Activated CD8-positive, alpha-beta memory T cell treated with anti-CD3 and anti-CD28 coated beads for 48 hours (primary cell): Measurements from ENCODE around the gene COL5A3.
"Not testable (repeated sequence)": the region's sequence is repeated elsewhere in the genome, so short reads cannot be mapped to it uniquely, and the experiment has no call there.

Experiments used
- DNase-seq, 3 experiments: peaks; one replicate each; pipeline ENCODE4 v3.0.0-alpha.2; 2020; ENCODE audit warnings: low read depth in 2 of 3, low spot score in 2 of 3

The COL5A3 gene

DNA sequence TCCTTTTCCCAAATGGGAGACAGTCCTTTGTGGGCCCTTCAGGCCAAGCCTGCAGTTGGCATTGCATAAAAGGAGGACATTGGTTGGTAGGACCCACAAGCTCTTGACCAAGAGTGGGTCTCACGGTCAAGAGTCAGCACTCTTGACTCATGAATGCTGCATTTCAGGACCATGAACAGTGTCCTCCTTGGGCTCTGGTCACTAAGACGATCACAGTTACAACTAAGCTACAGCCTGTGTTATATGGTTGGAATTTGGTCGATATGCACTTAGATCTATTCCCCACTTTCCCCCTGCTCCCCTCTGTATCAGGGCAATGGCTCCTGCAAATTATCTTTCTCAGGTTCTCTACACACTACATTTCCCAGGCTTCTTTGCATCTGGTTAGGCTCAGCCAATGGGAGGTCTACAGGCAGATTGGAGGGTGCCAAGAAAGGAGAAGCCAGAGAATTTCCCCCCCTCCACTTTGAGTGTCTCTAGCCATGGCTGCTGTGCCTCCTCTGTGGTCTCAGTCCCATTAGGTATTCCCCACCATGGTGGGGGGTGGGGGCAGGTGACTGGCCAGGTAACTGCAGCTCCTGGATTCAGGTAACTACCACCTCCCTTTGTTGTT lies 70.9 kb downstream of the COL5A3 start:
- no peak for DNase-seq

DNA sequence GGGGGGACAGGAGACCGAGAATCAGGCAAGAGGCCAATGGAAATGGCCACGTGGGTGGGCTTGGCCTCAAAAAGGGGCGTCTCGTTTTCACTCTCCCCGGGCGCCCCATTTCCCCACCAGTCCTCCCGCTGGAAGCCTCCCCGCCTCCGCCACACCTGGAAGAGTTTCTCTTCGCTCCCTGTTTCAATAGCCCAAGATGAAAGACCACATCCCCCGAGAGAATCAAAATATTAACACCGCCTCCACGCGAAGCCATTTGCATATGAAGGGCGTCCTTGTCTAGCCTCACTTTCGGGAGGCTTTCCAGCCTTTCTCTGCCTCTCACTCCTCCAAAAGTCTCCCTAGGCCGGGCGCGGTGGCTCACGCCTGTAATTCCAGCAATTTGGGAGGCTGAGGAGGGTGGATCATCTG lies 73.3 kb downstream of the COL5A3 start:
- DNase-seq: no peak

DNA sequence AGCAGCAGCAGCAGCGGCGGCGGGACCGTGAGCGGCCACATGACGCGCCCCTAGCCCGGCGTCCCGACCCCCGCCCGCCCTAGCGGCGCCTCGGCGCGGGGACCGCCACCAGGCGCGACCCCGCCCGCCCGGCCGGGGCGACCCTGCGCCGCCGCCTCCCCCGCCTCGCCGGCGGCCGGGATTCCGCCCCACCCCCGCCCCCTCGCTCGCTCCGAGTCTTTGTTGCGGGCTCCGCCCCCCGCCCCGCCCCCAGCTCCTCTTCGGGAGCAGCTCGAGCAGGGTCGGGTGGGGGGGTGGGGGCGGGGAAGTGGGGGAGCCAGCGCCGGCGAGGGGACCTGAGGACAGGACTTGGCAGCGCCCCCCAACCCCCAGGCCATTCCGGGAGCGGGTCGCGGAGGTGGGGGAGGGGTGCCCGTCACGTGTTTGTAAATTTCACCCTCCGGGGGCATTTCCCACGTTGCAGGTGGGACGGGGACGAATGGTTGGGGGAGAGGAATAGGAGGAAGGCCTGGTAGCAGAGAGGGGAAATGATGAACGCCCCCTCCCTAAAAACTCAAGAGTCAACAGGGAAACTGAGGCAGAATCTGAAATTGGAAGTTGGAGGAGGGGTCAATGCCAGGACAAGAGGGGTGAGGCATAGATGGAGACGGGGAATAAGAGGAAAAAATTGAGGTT lies 73.8 kb downstream of the COL5A3 start, which contains the start of gene OLFM2:
TSS of gene OLFM2 (minus strand) at position 190 of the 675 bp plus-strand sequence. CDS start at position 41, 149 bp downstream.
- DNase-seq: no peak

DNA sequence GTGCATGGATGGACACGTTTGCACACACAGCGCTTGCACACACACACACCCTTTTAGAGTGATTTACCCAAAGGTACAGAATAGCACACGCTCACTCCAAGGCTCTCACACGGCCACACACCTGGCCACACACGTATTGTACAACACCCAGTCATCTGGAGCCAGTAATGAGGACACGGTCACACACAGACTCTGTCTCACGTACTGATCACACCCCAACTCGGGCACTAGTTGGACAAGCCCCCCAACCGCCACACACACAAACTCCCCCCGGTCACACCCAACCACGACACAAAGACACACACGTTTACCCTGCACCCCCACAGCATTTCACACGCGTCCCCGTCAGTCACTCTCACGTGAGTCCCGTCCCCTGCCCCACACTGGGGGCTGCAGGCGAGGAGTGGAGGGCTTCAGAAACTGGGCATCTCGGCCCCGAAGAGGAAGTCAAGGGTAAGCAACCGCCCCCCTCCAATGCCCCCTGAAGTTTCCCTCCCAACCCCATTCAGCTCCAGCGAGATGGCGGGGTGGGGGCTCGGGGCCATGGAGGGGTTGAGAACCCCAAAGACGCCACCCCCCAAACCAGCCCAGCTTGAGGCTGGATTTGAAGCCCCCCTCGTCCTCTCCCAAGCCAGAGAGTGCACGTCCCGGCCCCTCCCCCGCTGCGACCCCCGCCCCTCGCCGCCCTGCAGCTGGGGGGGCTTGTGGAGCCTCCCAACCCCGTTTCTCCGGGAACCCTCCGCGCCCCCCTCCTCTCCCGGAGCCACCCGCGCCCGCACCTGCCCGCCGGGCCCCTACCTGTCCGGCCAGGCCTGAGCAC lies 74.6 kb downstream of the COL5A3 start:
- no peak for DNase-seq

DNA sequence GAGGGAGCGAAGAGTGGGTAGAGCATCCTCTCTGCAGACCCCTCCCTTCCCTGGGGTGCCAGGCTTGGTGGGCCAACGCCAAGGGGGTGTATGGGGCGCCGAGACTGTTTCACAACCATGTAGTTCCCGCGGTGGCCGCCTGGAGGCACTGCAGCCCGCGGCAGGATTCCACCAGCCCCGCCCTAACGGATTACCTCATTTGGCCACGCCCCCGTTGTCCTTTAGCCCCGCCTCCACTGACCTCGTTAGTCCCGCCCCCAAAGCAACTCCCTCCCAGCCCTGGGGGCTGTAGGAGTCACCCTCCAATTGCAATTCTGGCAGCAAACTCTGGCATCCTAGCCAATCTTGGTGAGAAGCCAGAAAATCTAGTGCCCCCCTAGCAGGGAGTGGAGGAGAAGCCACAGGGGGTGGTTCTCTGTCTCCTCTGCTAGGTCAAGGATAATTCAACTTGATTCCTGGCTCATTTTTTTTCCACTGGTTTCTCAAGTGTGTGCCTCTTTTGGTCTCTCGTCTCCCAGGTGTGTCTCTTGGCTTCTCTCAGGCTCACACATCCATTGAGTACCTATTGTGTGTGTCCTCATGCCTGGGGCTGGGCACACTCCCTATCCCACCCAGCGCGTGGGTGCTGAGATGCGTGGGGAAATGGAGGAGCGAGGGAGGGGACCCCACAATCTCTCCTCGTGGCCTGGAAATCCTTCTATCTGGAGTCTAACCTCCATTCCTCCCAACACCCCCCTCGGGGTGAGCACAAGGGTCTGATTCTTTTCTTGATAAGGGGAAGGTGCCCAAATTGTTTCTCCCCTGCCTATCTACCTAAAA lies 76.0 kb downstream of the COL5A3 start:
- DNase-seq: peak; percentile 61 to 96 (median 96)

DNA sequence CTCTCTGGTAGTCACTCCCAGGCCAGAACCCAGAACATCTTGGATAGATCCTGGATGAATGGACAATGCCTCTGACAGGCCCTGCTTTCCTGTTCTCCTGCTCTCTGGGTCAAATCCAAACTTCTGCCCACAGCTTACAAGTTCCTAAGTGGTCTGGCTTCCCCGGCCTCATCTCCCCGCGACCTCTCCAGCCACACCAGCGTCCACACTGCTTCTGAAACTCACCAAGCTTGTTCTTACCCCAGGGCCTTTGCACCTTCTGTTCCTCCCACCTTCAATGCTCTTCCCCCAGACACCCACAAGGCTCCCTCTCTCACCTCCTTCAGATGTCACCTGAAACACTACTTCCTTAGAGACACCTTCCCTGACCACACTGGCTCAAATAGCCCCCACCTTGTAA lies 77.5 kb downstream of the COL5A3 start:
- DNase-seq: no peak

DNA sequence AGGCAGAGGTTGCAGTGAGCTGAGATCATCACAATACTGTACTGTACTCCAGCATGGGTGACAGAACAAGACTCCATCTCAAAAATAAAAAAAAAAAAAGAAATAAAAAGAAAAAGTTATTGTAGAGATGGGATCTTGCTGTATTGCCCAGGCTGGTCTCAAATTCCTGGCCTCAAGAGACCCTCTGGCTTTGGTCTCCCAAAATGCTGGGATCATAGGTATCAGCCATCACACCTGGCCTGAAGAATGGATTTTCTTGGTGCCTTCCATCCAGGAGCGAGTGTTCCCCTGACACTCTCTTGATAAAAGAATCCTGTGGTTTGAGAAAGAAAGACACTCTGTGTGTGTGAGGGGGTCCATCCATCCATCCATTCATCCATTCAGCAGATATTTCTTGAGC lies 78.7 kb downstream of the COL5A3 start:
- no peak for DNase-seq

DNA sequence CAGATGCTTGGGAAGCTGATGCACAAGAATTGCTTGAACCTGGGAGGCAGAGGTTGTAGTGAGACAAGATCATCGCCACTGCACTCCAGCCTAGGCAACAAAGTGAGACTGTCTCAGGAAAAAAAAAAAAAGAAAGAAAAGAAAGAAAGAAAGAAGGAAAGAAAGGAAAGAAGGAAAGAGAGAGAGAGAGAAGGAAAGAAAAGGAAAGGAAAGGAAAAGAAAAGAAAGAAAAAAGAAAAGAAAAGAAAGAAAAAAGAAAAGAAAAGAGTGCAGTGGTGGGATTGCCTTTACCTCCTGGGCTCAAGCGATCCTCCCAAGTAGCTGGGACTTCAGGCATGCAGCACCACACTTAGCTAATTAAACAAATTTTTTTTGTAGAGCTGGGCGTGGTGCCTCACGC lies 86.9 kb downstream of the COL5A3 start:
- no peak for DNase-seq

DNA sequence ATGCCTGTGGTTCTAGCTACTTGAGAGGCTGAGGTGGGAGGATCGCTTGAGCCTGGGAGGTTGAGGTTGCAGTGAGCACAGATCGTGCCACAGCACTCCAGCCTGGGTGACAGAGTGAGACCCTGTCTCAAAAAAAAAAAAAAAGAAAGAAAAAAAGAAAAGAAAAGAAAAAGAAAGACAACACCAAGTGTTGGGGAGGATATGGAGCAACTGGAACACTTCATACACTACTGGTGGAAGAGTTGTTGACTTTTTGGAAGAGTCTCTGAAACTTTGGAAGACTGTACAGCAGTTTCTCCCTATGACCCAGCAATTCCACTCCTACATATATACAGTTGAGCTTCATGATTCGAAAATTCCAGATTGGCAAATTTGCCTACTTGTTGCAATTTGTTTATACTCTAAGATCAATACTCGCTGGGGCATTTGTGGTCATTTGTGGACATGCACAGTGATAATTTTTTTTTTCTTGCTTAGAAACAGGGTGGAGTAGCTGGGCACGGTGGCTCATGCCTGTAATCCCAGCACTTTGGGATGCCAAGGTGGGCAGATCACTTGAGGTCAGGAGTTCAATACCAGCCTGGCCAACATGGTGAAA lies 87.4 kb downstream of the COL5A3 start:
- not testable (repeated sequence) for DNase-seq

DNA sequence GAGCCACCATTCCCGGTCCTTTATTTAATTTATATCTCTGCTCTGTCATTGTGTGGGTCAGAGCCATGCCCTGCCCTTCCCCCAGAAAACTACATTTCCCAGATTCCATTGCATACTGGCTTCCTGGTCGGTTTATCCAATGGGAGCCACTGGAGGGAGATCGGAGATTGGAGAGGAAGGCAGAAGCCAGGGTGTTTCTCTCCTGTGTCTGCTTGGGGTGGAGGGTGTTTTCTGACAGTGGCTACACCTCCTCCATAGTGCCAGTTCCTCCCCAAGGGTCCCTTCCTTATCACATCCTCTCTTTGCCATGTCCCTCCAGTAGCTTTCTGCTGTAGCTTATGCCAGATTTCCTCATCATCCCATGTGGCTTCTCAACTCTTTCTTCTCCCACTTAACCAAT lies 93.0 kb downstream of the COL5A3 start:
- DNase-seq: no peak

DNA sequence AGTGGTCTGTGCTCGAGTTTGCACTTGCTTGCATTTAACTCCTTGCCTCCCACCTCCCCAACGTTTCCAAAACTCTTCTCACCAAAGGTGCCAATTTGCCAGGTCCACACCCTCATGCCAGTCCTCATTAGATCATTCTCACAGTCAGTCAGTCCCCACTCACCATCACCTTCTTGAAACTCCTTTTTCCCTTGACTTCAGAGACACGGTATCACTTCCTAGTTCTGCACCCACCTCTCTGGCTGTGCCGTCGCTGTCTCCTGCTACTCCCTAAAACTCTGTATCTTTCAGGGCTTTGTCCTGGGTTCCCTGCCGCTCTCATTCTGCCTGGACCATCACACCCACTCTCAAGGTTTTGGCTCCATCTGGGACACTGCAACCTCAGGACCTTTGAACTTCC lies 93.6 kb downstream of the COL5A3 start:
- no peak for DNase-seq

DNA sequence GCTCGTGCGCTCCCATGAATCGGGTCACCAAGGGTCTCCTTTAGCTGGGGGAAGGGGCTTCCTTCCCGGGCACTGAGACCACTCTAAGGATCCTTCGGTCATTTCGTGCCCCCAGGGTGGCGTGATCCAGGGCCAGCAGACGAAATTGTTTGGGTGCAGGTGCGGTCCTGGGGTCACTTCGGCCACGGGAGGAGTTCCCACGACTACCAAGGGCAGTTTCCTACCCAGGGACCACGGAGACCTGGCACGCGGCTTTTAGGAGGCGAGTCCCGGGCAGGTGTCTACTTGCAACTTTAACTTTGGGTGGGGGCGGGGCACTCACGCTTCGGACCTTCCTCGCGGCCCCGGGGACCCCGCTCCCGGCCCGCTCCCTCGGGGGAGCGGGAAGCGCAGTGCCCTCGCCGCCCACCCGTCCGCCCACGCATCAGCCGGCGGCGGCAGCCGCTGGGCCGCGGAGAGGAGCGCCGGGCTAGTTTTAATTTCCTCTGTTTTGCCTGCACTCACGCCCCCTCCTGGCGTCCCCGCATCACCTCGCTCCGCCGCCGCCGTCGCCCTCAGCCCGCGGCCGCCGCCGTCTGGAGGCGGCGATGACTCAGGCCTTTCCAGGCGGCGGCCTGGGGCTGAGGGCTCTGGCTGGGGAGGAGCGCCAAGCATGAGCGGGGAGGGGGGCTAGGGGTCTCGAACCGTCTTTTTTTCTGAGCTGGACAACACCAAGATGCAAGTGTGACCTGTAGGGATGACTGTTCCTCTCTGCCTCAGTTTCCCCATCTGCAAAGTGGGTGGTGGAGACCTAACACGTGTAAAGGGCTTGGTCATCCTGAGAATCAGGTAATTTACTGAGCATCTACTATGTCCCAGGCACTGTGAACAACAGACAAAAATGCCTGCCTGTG lies 95.7 kb downstream of the COL5A3 start:
- peak; percentile 58 to 68 (median 62) for DNase-seq

DNA sequence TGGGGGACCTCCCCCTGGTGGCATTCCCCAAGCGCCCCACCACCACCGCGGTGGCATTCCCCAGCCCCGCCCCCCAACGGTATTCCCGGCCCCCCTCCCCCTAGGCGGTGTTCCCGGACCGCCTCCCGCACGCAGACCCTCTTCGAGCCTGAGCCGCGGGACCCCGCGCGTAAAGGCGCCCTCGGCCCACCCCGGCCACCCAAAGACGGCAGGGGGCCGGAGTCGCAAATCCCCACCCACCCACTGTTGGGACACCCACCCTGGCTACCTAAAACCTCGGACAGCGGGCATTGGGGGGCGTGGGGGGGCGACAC lies 96.3 kb downstream of the COL5A3 start:
- DNase-seq: no peak

DNA sequence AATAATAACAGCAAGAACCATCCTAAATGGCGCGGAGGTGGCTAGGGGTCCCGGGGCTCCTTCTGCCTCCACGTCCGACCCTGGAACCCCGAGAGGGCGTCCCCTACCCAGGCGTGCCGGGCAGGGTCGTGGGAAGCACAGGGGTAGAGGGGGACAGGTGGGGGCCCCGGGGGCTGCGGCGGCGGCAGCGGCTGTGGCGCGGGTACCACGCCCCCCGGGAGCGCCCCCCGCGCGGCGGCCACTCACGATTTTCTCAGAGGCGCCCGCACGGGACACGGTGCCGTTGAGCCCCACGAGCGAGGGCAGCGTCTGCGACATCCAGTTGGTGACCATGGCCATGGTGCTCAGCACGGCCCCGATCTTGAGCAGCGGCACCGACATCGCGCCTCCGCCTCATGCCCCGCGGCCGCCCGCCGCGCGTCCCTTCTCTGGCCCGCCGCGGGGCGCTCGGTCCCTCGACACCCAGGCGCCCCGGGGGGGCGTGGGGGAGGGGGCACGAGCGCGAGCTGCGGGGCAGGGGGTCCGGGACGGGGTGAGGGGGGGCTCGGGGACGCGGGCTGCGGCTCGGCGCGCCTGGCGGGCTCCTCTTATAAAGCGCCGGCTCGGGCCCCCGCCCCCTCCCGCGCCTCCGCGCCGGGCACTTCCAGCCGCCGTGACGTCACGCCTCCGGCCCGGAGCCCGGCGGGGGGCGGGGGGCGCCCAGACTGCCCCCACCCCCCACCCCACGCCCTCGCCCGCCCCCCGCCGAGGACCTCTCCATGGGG lies 96.9 kb downstream of the COL5A3 start:
- DNase-seq: no peak

DNA sequence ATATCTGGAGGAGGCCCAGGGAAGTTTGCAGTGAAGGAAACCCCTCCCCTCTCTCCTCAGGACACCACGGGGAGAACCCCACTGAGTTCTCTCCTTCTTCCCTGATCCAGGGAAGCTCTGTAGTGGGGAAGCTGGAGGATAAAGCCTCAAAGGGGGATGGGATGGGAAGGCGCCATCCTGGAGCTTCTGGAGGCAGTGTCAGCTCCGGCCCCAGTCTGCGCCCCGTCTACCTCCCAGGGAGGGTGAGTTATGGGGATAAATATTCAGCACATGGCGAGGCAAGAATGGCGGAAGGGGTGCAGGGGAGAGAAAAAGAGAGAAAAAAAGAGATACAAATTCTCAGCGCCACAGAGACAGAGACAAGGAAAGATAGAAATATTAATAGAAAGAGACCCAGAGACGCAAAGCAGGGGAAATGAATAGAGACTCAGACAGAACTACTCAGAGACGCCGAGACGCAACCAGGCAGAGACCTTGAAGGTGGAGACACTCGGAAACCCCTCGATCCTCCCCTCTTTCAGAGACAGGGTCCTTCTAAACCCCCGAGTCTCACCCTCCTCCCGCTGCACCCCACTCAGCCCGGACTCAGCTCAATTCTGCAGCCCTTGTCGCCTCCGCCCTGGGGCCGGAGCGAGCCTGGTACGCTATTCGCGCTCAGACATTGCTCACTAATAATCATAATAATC lies 97.6 kb downstream of the COL5A3 start:
- DNase-seq: no peak

DNA sequence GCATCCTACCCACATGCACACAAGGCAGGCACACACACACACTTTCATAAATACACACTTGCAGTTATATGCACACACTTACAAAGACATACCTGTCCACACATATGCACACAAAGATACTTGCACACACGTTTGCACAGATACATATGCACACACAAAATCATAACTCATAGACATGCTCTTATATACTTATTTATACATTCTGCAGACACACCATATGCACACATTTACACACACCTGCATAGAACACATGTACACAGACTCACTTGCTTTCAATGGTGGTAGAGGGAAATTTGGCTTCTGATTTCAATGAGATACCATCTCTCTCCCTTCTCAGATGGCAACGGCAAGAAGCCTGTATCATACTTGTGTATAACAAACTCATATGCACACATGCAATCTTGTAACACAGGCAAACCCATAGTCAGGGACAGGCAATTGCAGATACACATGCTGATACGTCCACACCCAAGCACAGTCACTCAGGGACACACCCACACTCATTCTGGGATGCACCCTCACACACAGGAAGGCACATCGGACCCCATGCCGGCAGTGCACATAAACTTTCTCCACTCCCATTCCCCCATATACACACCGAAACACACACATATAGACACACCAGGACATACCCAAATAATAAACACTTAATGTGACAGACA lies 98.6 kb downstream of the COL5A3 start:
- no peak for DNase-seq

DNA sequence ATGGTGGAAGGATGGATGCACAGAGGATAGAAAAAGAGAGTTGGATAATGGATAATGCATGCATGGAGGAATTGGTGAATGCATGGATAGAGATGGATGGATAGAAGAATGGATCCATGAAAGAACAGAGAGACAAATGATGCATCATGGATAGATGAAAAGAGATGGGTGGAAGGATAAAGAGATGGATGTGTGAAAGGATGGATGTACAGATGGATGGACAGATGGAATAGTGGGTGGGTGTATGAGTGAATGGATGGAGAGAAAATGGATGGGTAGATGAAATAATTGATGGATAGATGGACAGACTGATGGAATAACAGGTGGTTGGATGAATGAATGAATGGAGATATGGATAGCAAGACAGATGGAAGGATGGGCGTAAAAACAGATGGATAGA lies 99.7 kb downstream of the COL5A3 start:
- DNase-seq: no peak
